K562 (cell line): ENCODE measurements around the gene TCF19. TPM values are rescaled to one million over a fixed set of nuclear protein-coding genes. Genes with fewer than 3 reads are reported as not detected.

ENCODE experiments used
- ATAC-seq: fragments of 200-7000 bp; cut with Tn5 transposase; 3 replicates; pipeline ENCODE4 v1.9.1; 2020; ENCODE audit warnings: moderate library complexity
- BruUV-seq: library from RNA; stranded (reverse); fragments of 400-500 nt; replicated peaks from 2 replicates; lab custom pipeline; 2021; lab: Mats Ljungman, UMichigan
- CTCF ChIA-PET: fragments of 300-600 bp; formaldehyde crosslinking; extraction: SDS; loops from one replicate; lab custom pipeline; 2021; ENCODE audit warnings: low intra/inter-chr PET ratio; lab: Yijun Ruan, JAX
- POLR2A ChIA-PET: fragments of 300-600, 350-650 bp; sonication (Branson Sonifier 250); formaldehyde crosslinking; extraction: SDS; loops from one replicate; lab custom pipeline; 2021; ENCODE audit warnings: antibody characterized with exemption, inconsistent platforms; lab: Yijun Ruan, JAX
- DNase-seq, 4 experiments: peaks; one replicate each; pipeline versions ENCODE4 v3.0.0 to v3.0.0-alpha.2; 2011 to 2018; ENCODE audit warnings: low spot score in 3 of 4, mixed read lengths in 3 of 4; ENCODE audit errors: extremely low read depth in 1 of 4
- FAIRE-seq: peaks from 2 replicates; lab custom pipeline; 2011; peaks lifted over from hg19 to GRCh38; lab: Jason Lieb, UNC
- H2AFZ ChIP-seq: 2 replicates; pipeline ENCODE4 v1.6.0; 2011; ENCODE audit warnings: low read depth, low read length, control low read depth, inconsistent platforms
- H3K27ac ChIP-seq: fragments of 200-600 bp; 3 replicates; pipeline ENCODE4 v1.8.0; 2011; ENCODE audit warnings: low read depth, mild to moderate bottlenecking, control low read depth, inconsistent platforms, low read length, moderate library complexity, mixed read lengths; ENCODE audit errors: extremely low read depth
- H3K27me3 ChIP-seq, 2 experiments: fragments of 300-600 bp in 1 of 2; 2 replicates in 1 of 2; 3 replicates in 1 of 2; pipeline versions ENCODE4 v1.6.0 to v1.8.0; 2011; ENCODE audit warnings: inconsistent platforms in 2 of 2, low read length in 2 of 2, mild to moderate bottlenecking in 1 of 2, mixed read lengths in 1 of 2, moderate library complexity in 1 of 2; ENCODE audit not compliant: control insufficient read depth in 2 of 2, insufficient read depth in 2 of 2
- H3K36me3 ChIP-seq: fragments of 300-600 bp; 3 replicates; pipeline ENCODE4 v1.8.0; 2011; ENCODE audit warnings: mild to moderate bottlenecking, low read length, inconsistent platforms; ENCODE audit not compliant: control insufficient read depth, insufficient read depth
- H3K4me1 ChIP-seq, 2 experiments: fragments of 200-600 bp in 1 of 2; replicated peaks in 1 of 2; 2 replicates in 1 of 2; 3 replicates in 1 of 2; pipeline versions ENCODE4 v1.5.1 to v1.8.0; 2011; ENCODE audit warnings: inconsistent platforms in 2 of 2, low read length in 2 of 2, mild to moderate bottlenecking in 1 of 2, mixed read lengths in 1 of 2, moderate library complexity in 1 of 2; ENCODE audit not compliant: control insufficient read depth in 2 of 2, insufficient read depth in 2 of 2
- H3K4me2 ChIP-seq: 2 replicates; pipeline ENCODE4 v1.6.1; 2011; ENCODE audit warnings: low read length, control low read depth, inconsistent platforms, mixed read lengths; ENCODE audit not compliant: insufficient read depth
- H3K4me3 ChIP-seq: fragments of 200-600 bp; sonication (generic), shearing (Covaris generic); 2 replicates; pipeline ENCODE4 v1.5.1; 2016; ENCODE audit warnings: control low read depth, inconsistent platforms
- H3K79me2 ChIP-seq: fragments of 200-600 bp; 3 replicates; pipeline ENCODE4 v1.8.0; 2011; ENCODE audit warnings: low read length, inconsistent platforms; ENCODE audit not compliant: control insufficient read depth, insufficient read depth
- H3K9ac ChIP-seq, 2 experiments: 2 replicates each; pipeline versions ENCODE4 v1.6.0 to v1.6.1; 2011; ENCODE audit warnings: low read depth in 2 of 2, low read length in 2 of 2, control low read depth in 1 of 2, inconsistent platforms in 1 of 2, mild to moderate bottlenecking in 1 of 2, mixed read lengths in 1 of 2; ENCODE audit not compliant: insufficient read depth in 1 of 2
- H3K9me1 ChIP-seq: one replicate; pipeline ENCODE4 v1.6.0; 2011; ENCODE audit warnings: inconsistent platforms, mild to moderate bottlenecking, low read length, moderate library complexity; ENCODE audit not compliant: control insufficient read depth, insufficient read depth
- H3K9me3 ChIP-seq: replicated peaks from 2 replicates; pipeline ENCODE4 v1.5.1; 2011; ENCODE audit warnings: low read depth, low read length, inconsistent platforms; ENCODE audit not compliant: control insufficient read depth, insufficient read depth
- H4K20me1 ChIP-seq: replicated peaks from 2 replicates; pipeline ENCODE4 v1.6.1; 2011; ENCODE audit warnings: low read length, inconsistent platforms, mixed read lengths; ENCODE audit not compliant: control insufficient read depth, insufficient read depth
- BCL6 ChIP-seq: fragments of 250-450 bp; sonication (Bioruptor Pico); IDR thresholded peaks from 2 replicates; pipeline ENCODE4 v1.4.0; 2020
- CBX1 ChIP-seq: sonication (generic); IDR thresholded peaks from 2 replicates; pipeline ENCODE4 v1.6.1; 2016; ENCODE audit warnings: antibody characterized with exemption, low read depth, mild to moderate bottlenecking
- CLOCK ChIP-seq: fragments of 250-450 bp; sonication (Bioruptor Pico); IDR thresholded peaks from 2 replicates; pipeline ENCODE4 v1.4.0; 2020; ENCODE audit warnings: mild to moderate bottlenecking, moderate library complexity, borderline replicate concordance
- FOS ChIP-seq: IDR thresholded peaks from 3 replicates; pipeline ENCODE4 v1.6.1; 2011; ENCODE audit not compliant: insufficient read length; ENCODE audit errors: extremely low read depth
- MXI1 ChIP-seq: IDR thresholded peaks from 2 replicates; pipeline ENCODE4 v1.6.1; 2011; ENCODE audit warnings: low read depth, mild to moderate bottlenecking, improper control_type of control experiment, low read length
- RFX7 ChIP-seq: fragments of 250-450 bp; sonication (Bioruptor Pico); IDR thresholded peaks from 2 replicates; pipeline ENCODE4 v1.5.1; 2021; ENCODE audit warnings: mild to moderate bottlenecking
- SP2 ChIP-seq: IDR thresholded peaks from 2 replicates; pipeline ENCODE4 v1.6.1; 2011; ENCODE audit warnings: mild to moderate bottlenecking, low read depth, low read length, moderate library complexity; ENCODE audit not compliant: poor library complexity, severe bottlenecking; ENCODE audit errors: extremely low read depth
- TBL1XR1 ChIP-seq, 2 experiments: IDR thresholded peaks; 2 replicates each; pipeline ENCODE4 v1.6.1; 2012; ENCODE audit warnings: improper control_type of control experiment in 2 of 2, low read length in 2 of 2, mild to moderate bottlenecking in 1 of 2
- THRAP3 ChIP-seq: fragments of 450-650 bp; IDR thresholded peaks from 2 replicates; pipeline ENCODE4 v1.6.1; 2016; ENCODE audit warnings: mild to moderate bottlenecking, inconsistent platforms, borderline replicate concordance
- ZBTB43 ChIP-seq: sonication (generic); formaldehyde crosslinking; IDR thresholded peaks from 2 replicates; pipeline ENCODE4 v1.8.0; 2023; ENCODE audit warnings: mild to moderate bottlenecking, missing genetic modification reagents
- ZNF282 ChIP-seq: sonication (generic); formaldehyde crosslinking; IDR thresholded peaks from 2 replicates; pipeline ENCODE4 v1.8.1; 2023; ENCODE audit warnings: missing genetic modification reagents
- ZNF444 ChIP-seq: fragments of 250-450 bp; sonication (Bioruptor Pico); IDR thresholded peaks from 2 replicates; pipeline ENCODE4 v1.4.0; 2020; ENCODE audit warnings: mild to moderate bottlenecking, moderate library complexity
- ZNF589 ChIP-seq: fragments of 200-800 bp; sonication (Bioruptor generic); IDR thresholded peaks from 2 replicates; pipeline ENCODE4 v1.6.1; 2016; ENCODE audit warnings: low read depth, missing genetic modification characterization, missing compliant biosample characterization
- WGBS: fragments of 100-300 bp; shearing (Covaris generic); methylation state at CpG from one replicate; pipeline ENCODE4 v1.1.6; 2016; ENCODE audit warnings: low coverage, mixed read lengths; ENCODE audit not compliant: insufficient coverage; ENCODE audit errors: missing lambda C conversion rate; 5-methylcytosine and 5-hydroxymethylcytosine counted together
- in situ Hi-C: fragments of 300-500 bp; cut with MboI; formaldehyde crosslinking; loops from 4 replicates; pipeline ENCODE4 v1.15.0; 2018; ENCODE audit warnings: inconsistent platforms, mixed read lengths
- intact Hi-C: fragments of 100-400 bp; cut with micrococcal nuclease; formaldehyde crosslinking; loops from 2 replicates; pipeline ENCODE4 v1.14.2; 2022
- polyA plus RNA-seq, 8 experiments: library from polyadenylated mRNA; depleted of rRNA in 4 of 8; stranded (reverse) in 5 of 8; unstranded in 3 of 8; fragments of >200 nt; fragmentation: Nextera tagmentation in 2 of 8; fragmentation: Illumina TruSeq in 1 of 8; extraction: Ambion mirVana in 2 of 8; extraction: Trizol in 1 of 8; gene quantifications; 2 replicates each; pipeline versions ENCODE4 v1.2.1 to v1.2.3, GENCODE V29; 2011 to 2014; ENCODE audit warnings: inconsistent platforms in 1 of 8, missing spikeins in 1 of 8
- total RNA-seq, 7 experiments: library from RNA; depleted of rRNA in 6 of 7; stranded (reverse); fragments of >200 nt in 6 of 7; fragmentation: Illumina TruSeq in 2 of 7; extraction: Trizol in 2 of 7; gene quantifications; 2 replicates each; pipeline versions ENCODE4 v1.2.1 to v1.2.3, GENCODE V29; 2011 to 2021; ENCODE audit warnings: low replicate concordance in 1 of 7

The TCF19 gene
- total and polyA plus RNA-seq, 9 of the 15 experiments (the other 6 are each of a cell fraction or from before 2014, with no cell fraction given), result 4.2 to 42.5 (median 25.7) TPM

GRCh38 chr6:31112478-31112877 lies 45.9 kb upstream of the TCF19 start, which contains the start of gene C6orf15:
Gene C6orf15 (minus strand): TSS chr6:31112575. CDS start chr6:31112555, 20 bp downstream.
- Histone ChIP-seq H3K79me2 (no peaks in the 10 kb centered on the region), H3K4me1 (no peaks in the 10 kb centered on the region; a peak in 2 of 5 replicates), H3K27me3 (peaks cover 64 to 85% of the 10 kb centered on the region in 2 experiments), H3K27ac (no peak within 1 kb of the TSS), H2AFZ (no peak within 1 kb of the TSS), H3K9me1 (no peaks in the 10 kb centered on the region), H3K9me3 (no peaks in the 10 kb centered on the region), H3K4me3 (no peak within 1 kb of the TSS), H3K9ac (no peak within 1 kb of the TSS), H4K20me1 (no peaks in the 10 kb centered on the region; the same call in 1 of the 2 replicates), H3K36me3 (no peaks in the 10 kb centered on the region), H3K4me2 (no peak within 1 kb of the TSS)
- ChIA-PET POLR2A (interaction anchor here (0.6 to 1.2 kb wide), 4 partner anchors 12 to 281 kb away, joined by 3 read pairs; no protein-coding TSS in a partner anchor), CTCF (no interaction called here)
- BruUV-seq, result no TSS peak
- intact Hi-C loops, result no loop called here
- FAIRE-seq, result no peak
- in situ Hi-C loops, result no loop called here
- TF ChIP-seq CBX1, result no peak
- no peak for TF ChIP-seq ZBTB43
- TF ChIP-seq BCL6, result no peak
- TF ChIP-seq ZNF444, result no peak
- TF ChIP-seq FOS, result no peak
- TF ChIP-seq MXI1, result no peak
- no peak for TF ChIP-seq THRAP3
- no peak for TF ChIP-seq ZNF589 (CRISPR knock-in tag)
- TF ChIP-seq SP2, result no peak
- no peak for TF ChIP-seq TBL1XR1 (IDR thresholded peaks at IDR 0.05; ENCODE audit: low read length in 2 of 2)
- no peak for TF ChIP-seq CLOCK (CRISPR knock-in tag)
- TF ChIP-seq ZNF282, result no peak
- no peak for TF ChIP-seq RFX7 (CRISPR knock-in tag)
- no peak for DNase-seq
- ATAC-seq, result no peak
- WGBS, result 2% methylated on average over 5 of the region's 5 CpGs
